GM12878 (cell line): ENCODE data around the gene RALGDS. TPM values are rescaled to one million over a fixed set of nuclear protein-coding genes. Genes with fewer than 3 reads are reported as not detected.

Source experiments
- E2F8 ChIP-seq: fragments of 450-650 bp; IDR thresholded peaks from 2 replicates; pipeline ENCODE4 v1.6.1; 2018; ENCODE audit warnings: mild to moderate bottlenecking, low read depth, moderate library complexity; ENCODE audit not compliant: partially characterized antibody
- SUZ12 ChIP-seq: fragments of 200-600 bp; sonication (generic); IDR thresholded peaks from one replicate; pipeline ENCODE4 v1.6.1; 2018; ENCODE audit warnings: antibody characterized with exemption, mild to moderate bottlenecking; ENCODE audit not compliant: unreplicated experiment
- ZBTB40 ChIP-seq: fragments of 450-650 bp; IDR thresholded peaks from 2 replicates; pipeline ENCODE4 v1.6.1; 2016; ENCODE audit warnings: mild to moderate bottlenecking, moderate library complexity, borderline replicate concordance
- polyA plus RNA-seq, 11 experiments: library from polyadenylated mRNA; depleted of rRNA in 4 of 11; unstranded in 6 of 11; stranded (reverse) in 5 of 11; fragments of >200 nt; fragmentation: Nextera tagmentation in 4 of 11; fragmentation: Illumina TruSeq in 1 of 11; extraction: Ambion mirVana in 4 of 11; extraction: Trizol in 1 of 11; gene quantifications; 1 replicate in 1 of 11; 2 replicates in 10 of 11; pipeline versions ENCODE4 v1.2.1 to v1.2.3, GENCODE V29; 2011 to 2016; ENCODE audit warnings: inconsistent platforms in 2 of 11, missing spikeins in 2 of 11, low read depth in 1 of 11
- total RNA-seq, 4 experiments: library from RNA; depleted of rRNA in 3 of 4; stranded (reverse); fragments of >200 nt in 3 of 4; fragmentation: Illumina TruSeq in 1 of 4; extraction: Trizol in 1 of 4; gene quantifications; 2 replicates each; pipeline versions ENCODE4 v1.2.1 to v1.2.3, GENCODE V29; 2013 to 2021

Gene RALGDS
- total and polyA plus RNA-seq, 10 of the 15 experiments (the other 5 are each of a cell fraction or from before 2014, with no cell fraction given): 1.3 to 48.6 (median 21.2) TPM

- TF ChIP-seq E2F8 (no peak), ZBTB40 (no peak; the same call in 1 of the 2 replicates), SUZ12 (no peak)
Measured at GRCh38 chr9:133115604-133116345, 5.3 kb downstream of the RALGDS start (continued).
